ENCODE measurements around the gene FHL1. TPM values are rescaled to one million over a fixed set of nuclear protein-coding genes. Genes with fewer than 3 reads are reported as not detected.

The FHL1 gene
- total RNA-seq, 1 donor from 2014 or later: 1,867 TPM

- intact Hi-C loops (cut with micrococcal nuclease): no loop called here
Observed at GRCh38 chrX:136130931-136131833, 16.2 kb upstream of the FHL1 start.

GRCh38 chrX:136138939-136139338 lies 8.4 kb upstream of the FHL1 start:
- no peak for DNase-seq
- Histone ChIP-seq H3K27me3 (ENCODE audit: low read depth) (no peaks in the 10 kb centered on the region), H3K9me3 (replicated peaks) (no peaks in the 10 kb centered on the region), H3K27ac (replicated peaks) (no peak overlapping the region), H3K4me1 (no peaks in the 10 kb centered on the region), H3K36me3 (no peaks in the 10 kb centered on the region), H3K4me3 (no peak overlapping the region)
- intact Hi-C loops (cut with micrococcal nuclease): no loop called here
- no peak for TF ChIP-seq CTCF (IDR thresholded peaks at IDR 0.05; ENCODE audit: borderline replicate concordance)

More at GRCh38 chrX:136130931-136131833, 16.2 kb upstream of the FHL1 start:
- no peak for TF ChIP-seq CTCF (IDR thresholded peaks at IDR 0.05; ENCODE audit: borderline replicate concordance)
- no peak for DNase-seq
- H3K27ac ChIP-seq (replicated peaks): no peak overlapping the region
- no peaks in the 10 kb centered on the region for H3K9me3 ChIP-seq (replicated peaks)
- H3K36me3 ChIP-seq: no peaks in the 10 kb centered on the region
- H3K4me1 ChIP-seq: peaks cover 12% of the 10 kb centered on the region
- no peaks in the 10 kb centered on the region for H3K27me3 ChIP-seq (ENCODE audit: low read depth)
- no peak overlapping the region for H3K4me3 ChIP-seq

- DNase-seq: no peak
- H3K4me3 ChIP-seq: no peak overlapping the region
- H3K27ac ChIP-seq (replicated peaks): no peak overlapping the region
- intact Hi-C loops (cut with micrococcal nuclease): no loop called here
- H3K4me1 ChIP-seq: no peaks in the 10 kb centered on the region
- no peaks in the 10 kb centered on the region for H3K36me3 ChIP-seq
- H3K27me3 ChIP-seq (ENCODE audit: low read depth): no peaks in the 10 kb centered on the region
- H3K9me3 ChIP-seq (replicated peaks): no peaks in the 10 kb centered on the region
- no peak for TF ChIP-seq CTCF (IDR thresholded peaks at IDR 0.05; ENCODE audit: borderline replicate concordance)
Observed at GRCh38 chrX:136141569-136141968, 5.8 kb upstream of the FHL1 start.

GRCh38 chrX:136142592-136142991 lies 4.7 kb upstream of the FHL1 start:
- H3K36me3 ChIP-seq: no peaks in the 10 kb centered on the region
- no peak overlapping the region for H3K27ac ChIP-seq (replicated peaks)
- intact Hi-C loops (cut with micrococcal nuclease): no loop called here
- DNase-seq: no peak
- peaks cover 2% of the 10 kb centered on the region for H3K4me1 ChIP-seq
- H3K4me3 ChIP-seq: no peak overlapping the region
- no peak for TF ChIP-seq CTCF (IDR thresholded peaks at IDR 0.05; ENCODE audit: borderline replicate concordance)
- H3K9me3 ChIP-seq (replicated peaks): no peaks in the 10 kb centered on the region
- no peaks in the 10 kb centered on the region for H3K27me3 ChIP-seq (ENCODE audit: low read depth)

GRCh38 chrX:136143711-136144110 lies 3.6 kb upstream of the FHL1 start:
- Histone ChIP-seq H3K4me1 (peaks cover 3% of the 10 kb centered on the region), H3K27me3 (ENCODE audit: low read depth) (no peaks in the 10 kb centered on the region), H3K9me3 (replicated peaks) (no peaks in the 10 kb centered on the region), H3K27ac (replicated peaks) (no peak overlapping the region), H3K4me3 (no peak overlapping the region), H3K36me3 (no peaks in the 10 kb centered on the region)
- no peak for TF ChIP-seq CTCF (IDR thresholded peaks at IDR 0.05; ENCODE audit: borderline replicate concordance)
- DNase-seq: no peak
- intact Hi-C loops (cut with micrococcal nuclease): no loop called here
